Activated naive CD4-positive, alpha-beta T cell treated with anti-CD3 and anti-CD28 coated beads, Interleukin-2, amount 50 U/mL, for 72 hours (primary cell): ENCODE data around the gene TRPV3. TPM values are rescaled to one million over a fixed set of nuclear protein-coding genes. Genes with fewer than 3 reads are reported as not detected.
A peak's percentile ranks its signal among the peaks of the same experiment; 100 is the strongest.
"Not testable (repeated sequence)": the region's sequence is repeated elsewhere in the genome, so short reads cannot be mapped to it uniquely, and the experiment has no call there.

ENCODE experiments used
- ATAC-seq, 2 donors: fragments of 150-1000 bp; cut with Tn5 transposase; 2 replicates each; pipeline ENCODE4 v1.10.0; 2021; ENCODE audit warnings: mild to moderate bottlenecking in 2 of 2, moderate library complexity in 2 of 2
- DNase-seq, 2 donors: peaks; one replicate each; pipeline ENCODE4 v3.0.0; 2021 to 2022; ENCODE audit warnings: low spot score in 2 of 2
- H3K27ac Mint-ChIP-seq, 2 donors: one replicate each; pipeline ENCODE4 v1.8.0; 2022; ENCODE audit warnings: mild to moderate bottlenecking in 2 of 2, mixed read lengths in 2 of 2
- H3K36me3 Mint-ChIP-seq, 2 donors: one replicate each; pipeline ENCODE4 v1.8.0; 2022; ENCODE audit warnings: mixed read lengths in 2 of 2
- H3K9me3 Mint-ChIP-seq, 2 donors: one replicate each; pipeline ENCODE4 v1.8.0; 2022; ENCODE audit warnings: mixed read lengths in 2 of 2
- total RNA-seq, 2 donors: library from RNA; stranded (reverse); gene quantifications; one replicate each; pipeline ENCODE4 v1.2.3, GENCODE V29; 2022

The TRPV3 gene
- total RNA-seq, 2 donors from 2014 or later = 1.0 to 1.9 TPM

DNA sequence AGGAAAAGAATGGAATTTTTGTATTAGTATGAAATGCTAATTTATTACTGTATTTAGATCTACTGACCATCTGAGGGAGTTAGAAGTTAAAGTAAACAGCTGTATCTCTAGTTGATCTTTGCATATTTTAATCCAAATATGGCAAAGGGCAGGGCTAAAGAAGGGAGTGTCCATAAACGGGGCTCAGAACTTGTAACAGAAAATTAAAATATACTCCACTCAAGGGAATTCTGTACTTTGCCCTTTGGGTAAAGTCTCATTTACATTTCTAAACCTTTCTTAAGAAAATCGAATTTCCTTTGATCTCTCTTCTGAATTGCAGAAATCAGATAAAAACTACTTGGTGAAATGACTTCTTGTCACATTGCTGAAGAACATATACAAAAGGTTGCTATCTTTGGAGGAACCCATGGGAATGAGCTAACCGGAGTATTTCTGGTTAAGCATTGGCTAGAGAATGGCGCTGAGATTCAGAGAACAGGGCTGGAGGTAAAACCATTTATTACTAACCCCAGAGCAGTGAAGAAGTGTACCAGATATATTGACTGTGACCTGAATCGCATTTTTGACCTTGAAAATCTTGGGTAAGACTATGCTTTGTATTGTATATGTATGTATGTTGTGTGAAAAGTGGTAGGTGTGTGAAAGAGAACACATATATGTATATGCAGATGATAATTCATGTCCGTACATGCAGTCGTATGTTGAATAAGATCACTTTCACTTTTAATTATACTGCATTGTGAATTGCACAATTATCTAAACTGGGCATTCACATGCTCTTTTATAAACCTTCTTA lies 81.6 kb downstream of the TRPV3 start, which contains the start of gene ASPA:
Gene ASPA, plus strand, starts transcription at position 186 of the 799 bp plus-strand sequence. Its CDS starts 163 bp downstream, at position 349.
- Mint-ChIP-seq H3K9me3 (no peaks in the 10 kb centered on the region), H3K27ac (peak within 1 kb of the TSS in 1 of 2 donors; percentile 0), H3K36me3 (no peaks in the 10 kb centered on the region)
- DNase-seq (no peak), ATAC-seq (no peak)

DNA sequence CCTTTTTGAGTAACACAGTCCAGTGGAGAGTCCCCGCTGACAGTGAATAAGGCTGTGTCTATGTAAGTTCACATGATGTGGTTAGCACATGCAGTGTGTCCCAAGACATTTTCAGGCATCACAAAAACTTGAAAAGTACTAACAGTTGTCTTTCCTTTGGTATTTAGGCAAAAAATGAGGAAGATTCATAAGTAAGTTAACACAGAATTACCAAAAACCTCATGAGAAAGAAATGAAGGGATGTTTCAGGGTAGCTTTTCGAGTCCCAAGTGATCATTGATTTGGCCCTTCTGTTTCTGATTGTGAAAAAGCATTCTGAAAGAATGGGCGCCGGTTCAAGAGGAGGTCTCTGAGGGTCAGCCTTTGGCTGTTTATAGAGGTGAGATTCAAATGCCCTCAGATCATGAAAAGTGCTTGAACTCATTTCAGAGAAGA lies 82.3 kb downstream of the TRPV3 start:
- Mint-ChIP-seq H3K27ac (no peak overlapping the region), H3K36me3 (no peaks in the 10 kb centered on the region), H3K9me3 (no peaks in the 10 kb centered on the region)
- ATAC-seq = no peak
- DNase-seq = no peak

DNA sequence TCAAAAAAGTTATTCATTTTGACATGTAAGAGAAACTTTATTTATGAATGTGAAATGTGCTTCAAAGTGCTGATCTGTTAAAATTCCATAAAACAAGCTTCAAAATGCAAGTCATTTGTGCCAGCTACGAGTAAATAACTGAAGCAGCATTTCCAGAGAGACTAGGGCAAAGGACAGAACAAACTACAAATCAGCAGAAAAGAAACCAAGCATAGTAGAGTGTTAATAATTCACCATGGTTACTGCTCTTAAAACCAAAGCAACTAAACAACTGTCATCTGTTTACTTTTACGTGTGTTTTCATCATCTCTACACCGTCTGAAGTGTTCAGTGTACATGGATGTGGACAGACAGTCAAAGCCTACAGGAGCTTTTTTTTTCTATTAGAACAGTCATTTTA lies 83.4 kb downstream of the TRPV3 start:
- Mint-ChIP-seq H3K36me3 (no peaks in the 10 kb centered on the region), H3K27ac (no peak overlapping the region)
- DNase-seq = no peak

DNA sequence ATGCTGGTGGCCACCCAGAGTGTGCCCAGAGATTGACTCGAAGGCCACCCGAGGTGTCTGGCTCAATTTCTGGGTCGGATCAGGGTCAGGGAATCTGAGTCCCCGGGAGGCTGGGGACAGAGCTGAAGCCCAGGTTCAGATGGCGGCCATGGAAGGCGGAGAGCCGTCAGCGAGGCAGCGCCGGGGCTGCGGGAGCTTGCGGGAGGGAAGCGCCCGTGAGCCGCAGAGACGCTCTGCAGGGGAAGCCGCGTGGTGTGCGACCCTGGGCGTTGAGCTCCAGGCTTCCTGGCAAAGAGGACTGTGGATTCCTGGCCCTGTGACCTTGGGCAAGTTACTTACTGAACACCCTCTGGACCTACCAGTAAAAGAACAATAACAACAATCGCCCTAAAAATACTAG lies 85.5 kb downstream of the TRPV3 start:
- Mint-ChIP-seq H3K27ac (no peak overlapping the region), H3K9me3 (no peaks in the 10 kb centered on the region), H3K36me3 (no peaks in the 10 kb centered on the region)
- DNase-seq (no peak), ATAC-seq (no peak)

More for the DNA sequence above, 83.4 kb downstream of the TRPV3 start:
- H3K9me3 Mint-ChIP-seq = no peaks in the 10 kb centered on the region
- no peak for ATAC-seq

DNA sequence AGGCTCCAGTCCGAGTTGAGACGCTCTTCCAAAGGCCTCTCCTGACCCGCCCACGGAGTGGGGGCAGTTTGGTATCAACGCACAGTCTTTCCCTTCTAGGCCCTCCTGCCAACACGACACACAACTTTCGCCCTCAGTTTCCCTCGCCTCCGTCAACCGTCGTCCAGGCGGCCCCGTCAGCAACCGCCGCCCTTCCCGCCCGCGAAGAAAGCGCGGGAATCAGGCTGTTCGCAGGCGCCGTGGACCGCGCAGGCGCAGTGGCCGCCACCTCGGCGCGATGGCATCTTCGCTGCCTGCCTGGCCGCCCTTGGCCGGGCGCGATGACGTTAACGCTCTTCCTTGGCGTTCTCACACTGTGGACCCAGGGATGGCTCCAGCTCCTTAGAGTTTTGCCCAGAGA lies 86.0 kb downstream of the TRPV3 start, which contains the start of gene SPATA22:
Gene SPATA22, minus strand, starts transcription at position 221 of the 400 bp plus-strand sequence. CDS start 2,494 bp downstream, outside the sequence.
- H3K9me3 Mint-ChIP-seq = no peaks in the 10 kb centered on the region
- H3K36me3 Mint-ChIP-seq = no peaks in the 10 kb centered on the region
- no peak within 1 kb of the TSS for H3K27ac Mint-ChIP-seq
- ATAC-seq = no peak
- DNase-seq = no peak

DNA sequence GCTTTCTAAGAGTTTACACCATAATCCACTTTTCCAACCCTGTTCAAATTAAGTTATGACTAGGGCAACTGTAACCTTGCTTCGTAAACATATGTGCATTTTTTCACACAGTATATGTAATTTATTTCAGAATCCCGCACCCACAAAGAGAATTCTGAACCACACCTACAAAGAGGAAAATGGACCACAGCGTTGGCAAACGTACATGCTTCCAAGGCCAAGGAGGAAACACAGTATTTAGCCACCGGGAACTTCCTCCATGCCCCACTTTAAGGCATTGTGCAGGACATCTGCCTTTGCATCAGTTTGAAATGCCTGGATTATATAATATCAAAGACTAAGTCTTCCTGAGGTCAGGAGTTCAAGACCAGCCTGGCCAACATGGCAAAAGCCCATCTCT lies 88.1 kb downstream of the TRPV3 start:
- DNase-seq = no peak
- Mint-ChIP-seq H3K36me3 (no peaks in the 10 kb centered on the region), H3K9me3 (no peaks in the 10 kb centered on the region), H3K27ac (no peak overlapping the region)
- ATAC-seq = no peak

DNA sequence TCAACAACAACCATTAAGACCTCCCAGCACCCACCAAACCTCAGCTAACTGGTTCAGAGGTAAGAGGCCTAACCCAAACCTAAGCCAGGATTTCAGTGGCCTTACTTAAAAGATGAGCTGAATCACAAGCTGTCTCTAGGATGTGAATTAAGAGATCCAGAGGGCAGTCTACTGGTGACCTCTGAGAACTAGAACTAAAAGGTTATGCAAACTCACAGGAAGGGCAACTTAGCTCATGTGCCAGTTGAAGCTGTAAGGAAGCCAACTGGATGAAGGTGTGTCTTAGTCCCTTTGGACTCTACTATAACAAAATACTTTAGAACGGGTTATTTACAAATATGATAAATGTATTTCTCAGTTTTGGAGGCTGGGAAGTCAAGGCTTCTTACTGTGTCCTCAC lies 91.3 kb downstream of the TRPV3 start:
- H3K9me3 Mint-ChIP-seq, DNase-seq, H3K36me3 Mint-ChIP-seq, H3K27ac Mint-ChIP-seq, ATAC-seq: not testable (repeated sequence)

Other genes starting within 250 kb of the TRPV3 start
- gene OR3A2, start 171.5 kb downstream of the TRPV3 start, total RNA-seq = 1 to 10 TPM; 1.1 to 1.7 TPM
- gene OR1E1, start 159.4 kb downstream of the TRPV3 start, total RNA-seq = not detected
- not detected for gene OR3A3, start 146.4 kb downstream of the TRPV3 start, total RNA-seq
- not detected for gene OR1E2, start 124.0 kb downstream of the TRPV3 start, total RNA-seq
- not detected for gene SPATA22, start 86.0 kb downstream of the TRPV3 start, total RNA-seq
- gene ASPA, start 81.8 kb downstream of the TRPV3 start, total RNA-seq = under 1 TPM in 1 of 2 donors, not detected in 1; 0.16 TPM
- gene TRPV1, start 51.6 kb upstream of the TRPV3 start, total RNA-seq = 1 to 10 TPM; 1.7 to 4.7 TPM
- 10 to 100 TPM in 1 of 2 donors, 1 to 10 TPM in 1; 8.5 to 13.6 TPM for gene SHPK, start 78.4 kb upstream of the TRPV3 start, total RNA-seq
- 1 to 10 TPM; 4.9 to 8.7 TPM for gene CTNS, start 78.9 kb upstream of the TRPV3 start, total RNA-seq
- 10 to 100 TPM; 17.2 to 24.7 TPM for gene TAX1BP3, start 110.8 kb upstream of the TRPV3 start, total RNA-seq
- gene EMC6, start 111.0 kb upstream of the TRPV3 start, total RNA-seq = 10 to 100 TPM; 41.6 to 49.8 TPM
- 100 to 1,000 TPM in 1 of 2 donors, 10 to 100 TPM in 1; 82.9 to 120 TPM for gene P2RX5, start 138.3 kb upstream of the TRPV3 start, total RNA-seq
- gene HASPIN, start 166.1 kb upstream of the TRPV3 start, total RNA-seq = 10 to 100 TPM; 24.0 to 26.6 TPM
- gene ITGAE, start 243.4 kb upstream of the TRPV3 start, total RNA-seq = 10 to 100 TPM; 36.7 to 48.0 TPM